Measurements from ENCODE around the gene ENOX1.

Gene ENOX1

DNA sequence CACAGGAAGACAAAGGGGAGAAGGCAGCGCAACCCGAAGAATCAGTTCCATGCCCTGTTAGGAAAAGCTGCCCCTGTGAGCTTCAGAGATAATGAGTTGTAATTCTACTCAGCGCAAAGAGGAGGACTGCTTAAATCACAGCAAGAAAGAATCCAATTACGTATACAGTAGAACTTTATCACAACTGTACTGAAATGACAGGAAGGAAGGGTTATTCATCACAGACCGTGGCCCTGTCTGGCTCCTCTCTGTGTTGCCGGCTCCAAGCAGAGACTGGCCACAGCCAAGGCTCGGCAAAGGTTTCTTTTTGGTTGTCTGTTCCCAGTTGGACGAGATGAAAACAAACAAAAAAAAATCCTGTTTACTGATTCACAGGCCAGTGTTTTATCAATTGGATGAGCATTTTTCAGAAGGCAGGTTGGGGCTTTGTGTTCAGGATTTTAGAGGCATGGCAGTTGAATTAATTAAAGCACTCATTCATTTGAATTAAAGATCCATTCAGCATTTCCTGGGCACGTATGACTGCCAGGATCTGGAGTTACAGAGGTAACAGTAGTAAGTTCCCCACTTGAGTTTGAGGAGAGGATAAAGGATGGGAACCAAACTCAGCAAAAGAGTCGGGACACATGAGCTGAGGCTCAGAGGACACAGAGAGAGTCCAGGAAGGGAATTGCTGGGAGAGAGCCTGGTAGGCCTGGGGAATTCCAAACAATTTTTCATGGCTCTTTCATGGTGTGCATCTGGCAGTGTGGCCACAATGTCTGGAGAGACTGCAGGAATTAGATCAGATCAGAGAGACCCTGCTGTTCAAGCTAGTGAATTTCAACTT is 422.3 kb downstream of the ENOX1 start:
- H3K4me3 ChIP-seq (ENCODE audit: low read depth in 1 of 2, low read length in 2 of 2), result peak overlapping the region in 1 of 2 donors; percentile 32
- no peaks in the 10 kb centered on the region for H3K27me3 ChIP-seq (ENCODE audit: low read depth, low read length)
- H3K27ac ChIP-seq (ENCODE audit: low read length), result peak overlapping the region; percentile 53
- H3K36me3 ChIP-seq (ENCODE audit: control insufficient read depth in 1 of 2, insufficient read depth in 2 of 2, low read length in 2 of 2), result no peaks in the 10 kb centered on the region
- H3K9me3 ChIP-seq (ENCODE audit: control insufficient read depth in 1 of 2, low read length in 2 of 2), result no peaks in the 10 kb centered on the region
- H3K4me1 ChIP-seq (ENCODE audit: control insufficient read depth in 1 of 2, insufficient read depth in 2 of 2, low read length in 2 of 2), result peaks cover 0 to 25% of the 10 kb centered on the region in 2 donors

DNA sequence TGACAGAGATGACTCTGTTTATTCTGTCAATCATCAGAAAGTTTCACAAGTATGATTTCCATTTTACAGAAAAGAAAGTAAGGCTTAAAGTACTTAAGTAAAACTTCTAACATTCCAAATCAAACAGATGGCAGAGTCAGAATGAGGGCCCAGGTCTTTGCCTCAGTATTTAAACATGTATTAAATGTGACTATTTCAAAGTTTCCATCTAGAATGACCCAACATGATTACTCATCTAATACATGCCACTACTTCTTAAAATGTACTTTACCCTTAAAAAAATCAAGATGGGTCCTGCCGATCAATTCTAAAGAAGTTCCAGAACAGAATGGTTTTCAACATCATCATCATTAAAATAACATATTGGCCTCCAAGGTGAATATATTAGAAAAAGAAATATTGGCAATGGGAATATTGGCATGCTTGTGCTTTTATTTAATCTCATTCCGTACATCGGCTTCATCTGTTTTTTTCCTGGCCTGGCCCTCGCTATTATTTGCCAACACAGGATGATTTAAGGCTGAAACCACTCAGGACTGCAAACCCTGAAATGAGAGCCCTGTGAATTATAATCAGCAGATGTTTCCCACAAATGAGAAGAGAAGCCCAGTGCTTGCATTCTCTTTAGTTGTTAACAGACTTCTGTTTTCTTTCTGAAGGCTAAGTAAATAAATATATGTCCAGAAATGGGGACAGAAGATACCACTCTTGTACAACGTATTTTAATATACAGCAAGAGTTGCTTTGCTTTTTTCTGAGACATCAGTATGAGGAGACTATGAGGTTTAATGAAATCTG is 423.4 kb downstream of the ENOX1 start:
- no peaks in the 10 kb centered on the region for H3K27me3 ChIP-seq (ENCODE audit: low read depth, low read length)
- no peaks in the 10 kb centered on the region for H3K9me3 ChIP-seq (ENCODE audit: control insufficient read depth in 1 of 2, low read length in 2 of 2)
- peak overlapping the region; percentile 53 for H3K27ac ChIP-seq (ENCODE audit: low read length)
- peak overlapping the region in 1 of 2 donors; percentile 32 for H3K4me3 ChIP-seq (ENCODE audit: low read depth in 1 of 2, low read length in 2 of 2)
- peaks cover 0 to 23% of the 10 kb centered on the region in 2 donors for H3K4me1 ChIP-seq (ENCODE audit: control insufficient read depth in 1 of 2, insufficient read depth in 2 of 2, low read length in 2 of 2)
- no peaks in the 10 kb centered on the region for H3K36me3 ChIP-seq (ENCODE audit: control insufficient read depth in 1 of 2, insufficient read depth in 2 of 2, low read length in 2 of 2)

DNA sequence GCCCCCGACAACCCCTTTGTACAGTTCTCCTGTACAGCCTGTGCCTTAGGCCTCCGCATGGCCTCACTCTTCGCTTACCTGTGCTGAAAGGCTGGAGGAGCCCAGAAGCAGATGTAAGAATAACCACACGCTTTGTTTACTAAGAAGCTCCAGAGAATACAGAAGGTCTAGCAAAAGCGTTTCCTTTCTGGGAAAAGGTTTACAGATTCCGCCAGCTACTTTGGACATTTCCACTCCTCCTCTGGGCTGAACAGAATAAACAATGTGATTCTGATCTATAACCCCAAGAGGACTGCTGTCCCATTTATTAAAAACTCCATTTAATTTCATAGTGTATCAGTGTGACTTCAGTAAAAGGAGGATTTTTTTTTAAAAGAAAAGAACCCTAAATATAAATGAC is 424.2 kb downstream of the ENOX1 start:
- H3K4me1 ChIP-seq (ENCODE audit: control insufficient read depth in 1 of 2, insufficient read depth in 2 of 2, low read length in 2 of 2), result peaks cover 0 to 18% of the 10 kb centered on the region in 2 donors
- H3K9me3 ChIP-seq (ENCODE audit: control insufficient read depth in 1 of 2, low read length in 2 of 2), result no peaks in the 10 kb centered on the region
- H3K36me3 ChIP-seq (ENCODE audit: control insufficient read depth in 1 of 2, insufficient read depth in 2 of 2, low read length in 2 of 2), result no peaks in the 10 kb centered on the region
- H3K4me3 ChIP-seq (ENCODE audit: low read depth in 1 of 2, low read length in 2 of 2), result no peak overlapping the region
- H3K27me3 ChIP-seq (ENCODE audit: low read depth, low read length), result no peaks in the 10 kb centered on the region
- H3K27ac ChIP-seq (ENCODE audit: low read length), result no peak overlapping the region

DNA sequence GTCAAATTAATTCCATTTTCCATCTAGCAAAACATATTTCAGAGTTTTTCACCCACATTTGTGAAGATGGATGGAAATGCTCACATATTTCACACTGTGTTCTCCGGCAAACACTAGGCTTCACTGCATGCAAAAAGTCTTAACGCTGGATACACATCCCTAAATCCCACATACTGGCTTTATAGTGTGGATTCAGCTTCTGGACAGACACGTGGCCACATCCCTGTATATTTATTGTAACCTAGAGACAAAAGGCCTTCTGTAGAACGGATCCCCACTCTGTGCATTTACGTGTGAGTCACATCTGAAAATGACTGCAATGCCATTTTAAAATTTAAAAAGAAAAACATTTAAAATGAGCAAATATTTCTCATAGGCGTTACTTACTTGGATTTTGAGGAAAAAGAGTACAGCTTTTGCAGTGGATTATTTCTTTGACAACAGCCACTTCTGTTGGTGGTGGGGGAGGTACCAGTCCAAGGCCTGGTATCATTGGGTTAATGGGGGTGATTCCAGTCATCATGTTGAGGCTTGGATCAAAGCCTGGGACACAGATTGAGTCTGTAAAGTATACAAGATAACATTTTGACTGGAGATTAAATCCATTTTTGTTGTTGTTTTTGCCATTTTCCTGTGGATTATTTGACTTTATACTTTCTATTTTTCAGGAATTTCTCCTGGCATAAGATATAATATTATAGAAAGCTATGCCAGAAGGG is 425.7 kb downstream of the ENOX1 start:
- no peaks in the 10 kb centered on the region for H3K27me3 ChIP-seq (ENCODE audit: low read depth, low read length)
- no peak overlapping the region for H3K27ac ChIP-seq (ENCODE audit: low read length)
- peaks cover 0 to 15% of the 10 kb centered on the region in 2 donors for H3K4me1 ChIP-seq (ENCODE audit: control insufficient read depth in 1 of 2, insufficient read depth in 2 of 2, low read length in 2 of 2)
- H3K36me3 ChIP-seq (ENCODE audit: control insufficient read depth in 1 of 2, insufficient read depth in 2 of 2, low read length in 2 of 2), result no peaks in the 10 kb centered on the region
- H3K4me3 ChIP-seq (ENCODE audit: low read depth in 1 of 2, low read length in 2 of 2), result no peak overlapping the region
- H3K9me3 ChIP-seq (ENCODE audit: control insufficient read depth in 1 of 2, low read length in 2 of 2), result no peaks in the 10 kb centered on the region

DNA sequence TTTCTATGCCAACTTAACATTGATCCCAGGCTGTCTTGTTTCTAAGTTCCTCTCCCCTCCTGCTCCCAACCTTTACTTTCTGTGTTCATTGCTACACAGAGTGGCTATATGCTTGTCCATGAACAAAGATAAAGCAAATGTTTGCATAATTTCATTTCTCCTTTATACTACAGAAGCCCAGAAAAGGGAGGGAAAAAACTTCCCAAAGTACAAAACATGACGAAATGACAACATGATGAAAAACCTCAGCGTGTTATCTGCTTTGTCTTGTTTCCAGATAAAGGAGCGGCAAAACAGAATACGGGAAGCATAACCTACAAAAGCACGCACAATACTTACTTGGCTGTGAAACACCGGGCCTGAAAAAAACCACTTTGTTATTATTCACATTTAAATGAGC is 426.6 kb downstream of the ENOX1 start:
- H3K9me3 ChIP-seq (ENCODE audit: control insufficient read depth in 1 of 2, low read length in 2 of 2), result no peaks in the 10 kb centered on the region
- no peak overlapping the region for H3K27ac ChIP-seq (ENCODE audit: low read length)
- peaks cover 0 to 8% of the 10 kb centered on the region in 2 donors for H3K4me1 ChIP-seq (ENCODE audit: control insufficient read depth in 1 of 2, insufficient read depth in 2 of 2, low read length in 2 of 2)
- no peaks in the 10 kb centered on the region for H3K27me3 ChIP-seq (ENCODE audit: low read depth, low read length)
- no peak overlapping the region for H3K4me3 ChIP-seq (ENCODE audit: low read depth in 1 of 2, low read length in 2 of 2)
- H3K36me3 ChIP-seq (ENCODE audit: control insufficient read depth in 1 of 2, insufficient read depth in 2 of 2, low read length in 2 of 2), result no peaks in the 10 kb centered on the region

DNA sequence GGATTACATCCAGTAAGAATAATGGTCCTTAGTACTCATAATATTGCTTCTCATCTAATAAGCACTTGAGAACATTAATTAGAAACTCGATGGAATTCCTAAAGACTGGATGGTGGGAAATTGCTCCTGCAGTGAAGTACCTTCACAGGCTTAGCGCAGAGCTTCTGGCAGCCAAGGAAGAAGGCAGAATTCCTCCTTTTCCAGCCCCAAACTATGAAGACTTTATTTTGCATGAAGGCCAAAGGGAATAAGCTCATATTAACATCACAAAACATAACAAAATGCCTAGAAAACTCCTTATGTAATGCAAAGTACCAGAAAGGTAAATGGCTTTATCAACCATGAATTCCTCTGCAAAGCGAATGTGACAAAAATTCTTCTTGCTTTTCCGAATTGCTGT is 427.2 kb downstream of the ENOX1 start:
- peaks cover 0 to 2% of the 10 kb centered on the region in 2 donors for H3K4me1 ChIP-seq (ENCODE audit: control insufficient read depth in 1 of 2, insufficient read depth in 2 of 2, low read length in 2 of 2)
- H3K36me3 ChIP-seq (ENCODE audit: control insufficient read depth in 1 of 2, insufficient read depth in 2 of 2, low read length in 2 of 2), result no peaks in the 10 kb centered on the region
- no peak overlapping the region for H3K4me3 ChIP-seq (ENCODE audit: low read depth in 1 of 2, low read length in 2 of 2)
- no peak overlapping the region for H3K27ac ChIP-seq (ENCODE audit: low read length)
- H3K27me3 ChIP-seq (ENCODE audit: low read depth, low read length), result no peaks in the 10 kb centered on the region
- no peaks in the 10 kb centered on the region for H3K9me3 ChIP-seq (ENCODE audit: control insufficient read depth in 1 of 2, low read length in 2 of 2)

DNA sequence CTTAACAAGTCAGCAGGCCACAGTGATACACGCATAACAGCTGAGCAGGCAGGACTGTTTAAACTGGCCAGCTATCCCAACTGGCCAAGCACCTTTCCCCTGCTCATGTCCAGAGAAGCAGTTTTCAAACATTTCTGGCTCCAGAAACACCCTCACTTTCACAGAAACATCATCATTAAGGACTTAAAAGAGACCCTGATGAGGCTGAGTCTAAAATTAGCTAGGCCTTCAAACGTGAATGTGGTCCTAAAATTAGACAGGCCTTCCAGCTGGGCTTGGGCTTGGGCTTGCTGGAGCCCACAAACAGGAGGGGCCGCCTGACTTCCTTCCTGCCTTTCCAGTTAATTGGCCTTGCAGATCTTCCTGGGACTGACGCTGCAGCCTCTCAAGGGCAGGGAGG is 429.2 kb downstream of the ENOX1 start:
- Histone ChIP-seq H3K4me1 (ENCODE audit: control insufficient read depth in 1 of 2, insufficient read depth in 2 of 2, low read length in 2 of 2) (no peaks in the 10 kb centered on the region), H3K36me3 (ENCODE audit: control insufficient read depth in 1 of 2, insufficient read depth in 2 of 2, low read length in 2 of 2) (no peaks in the 10 kb centered on the region), H3K27me3 (ENCODE audit: low read depth, low read length) (no peaks in the 10 kb centered on the region), H3K9me3 (ENCODE audit: control insufficient read depth in 1 of 2, low read length in 2 of 2) (no peaks in the 10 kb centered on the region), H3K27ac (ENCODE audit: low read length) (no peak overlapping the region), H3K4me3 (ENCODE audit: low read depth in 1 of 2, low read length in 2 of 2) (no peak overlapping the region)

DNA sequence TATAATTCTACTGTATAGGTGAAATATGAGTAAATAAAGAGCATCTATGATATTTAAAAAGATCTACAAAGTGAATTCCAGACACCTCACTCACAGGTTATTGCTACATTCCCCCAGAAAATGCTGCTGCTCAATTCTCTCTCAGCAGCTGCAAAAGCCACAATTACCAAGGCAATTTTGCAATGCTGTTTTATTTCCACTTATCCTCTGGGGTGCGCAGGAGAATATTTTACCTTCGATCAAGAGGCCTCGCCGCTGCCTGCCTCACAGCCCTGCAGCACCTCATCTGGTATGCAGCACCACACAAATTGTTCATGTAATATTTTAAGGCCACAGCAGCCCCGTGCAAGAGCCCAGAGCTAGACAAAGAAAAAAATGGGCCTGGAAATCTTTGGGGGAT is 430.2 kb downstream of the ENOX1 start:
- no peak overlapping the region for H3K4me3 ChIP-seq (ENCODE audit: low read depth in 1 of 2, low read length in 2 of 2)
- H3K36me3 ChIP-seq (ENCODE audit: control insufficient read depth in 1 of 2, insufficient read depth in 2 of 2, low read length in 2 of 2), result no peaks in the 10 kb centered on the region
- no peaks in the 10 kb centered on the region for H3K4me1 ChIP-seq (ENCODE audit: control insufficient read depth in 1 of 2, insufficient read depth in 2 of 2, low read length in 2 of 2)
- no peaks in the 10 kb centered on the region for H3K9me3 ChIP-seq (ENCODE audit: control insufficient read depth in 1 of 2, low read length in 2 of 2)
- H3K27me3 ChIP-seq (ENCODE audit: low read depth, low read length), result no peaks in the 10 kb centered on the region
- no peak overlapping the region for H3K27ac ChIP-seq (ENCODE audit: low read length)

DNA sequence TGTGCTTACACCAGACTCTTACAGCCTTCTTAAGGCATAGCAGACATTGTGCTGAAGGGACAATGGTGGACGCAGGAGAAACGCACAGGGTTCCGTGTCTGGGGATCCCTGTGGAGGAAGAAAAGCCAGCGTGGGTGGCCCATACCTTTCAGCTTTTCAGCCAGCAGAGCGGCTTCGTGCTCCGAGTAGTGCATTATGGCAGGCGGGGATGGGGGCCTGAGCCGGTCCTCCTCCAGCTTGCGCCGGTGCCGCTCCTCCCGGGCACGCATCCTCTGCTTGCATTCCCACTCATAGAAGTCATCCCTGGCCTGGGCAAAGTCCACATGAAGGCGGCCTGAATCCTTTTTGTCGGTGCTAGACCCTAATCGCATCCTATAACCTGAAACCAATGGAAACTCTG is 431.0 kb downstream of the ENOX1 start:
- H3K9me3 ChIP-seq (ENCODE audit: control insufficient read depth in 1 of 2, low read length in 2 of 2), result no peaks in the 10 kb centered on the region
- no peaks in the 10 kb centered on the region for H3K36me3 ChIP-seq (ENCODE audit: control insufficient read depth in 1 of 2, insufficient read depth in 2 of 2, low read length in 2 of 2)
- H3K27me3 ChIP-seq (ENCODE audit: low read depth, low read length), result no peaks in the 10 kb centered on the region
- H3K4me3 ChIP-seq (ENCODE audit: low read depth in 1 of 2, low read length in 2 of 2), result no peak overlapping the region
- no peak overlapping the region for H3K27ac ChIP-seq (ENCODE audit: low read length)
- H3K4me1 ChIP-seq (ENCODE audit: control insufficient read depth in 1 of 2, insufficient read depth in 2 of 2, low read length in 2 of 2), result no peaks in the 10 kb centered on the region

DNA sequence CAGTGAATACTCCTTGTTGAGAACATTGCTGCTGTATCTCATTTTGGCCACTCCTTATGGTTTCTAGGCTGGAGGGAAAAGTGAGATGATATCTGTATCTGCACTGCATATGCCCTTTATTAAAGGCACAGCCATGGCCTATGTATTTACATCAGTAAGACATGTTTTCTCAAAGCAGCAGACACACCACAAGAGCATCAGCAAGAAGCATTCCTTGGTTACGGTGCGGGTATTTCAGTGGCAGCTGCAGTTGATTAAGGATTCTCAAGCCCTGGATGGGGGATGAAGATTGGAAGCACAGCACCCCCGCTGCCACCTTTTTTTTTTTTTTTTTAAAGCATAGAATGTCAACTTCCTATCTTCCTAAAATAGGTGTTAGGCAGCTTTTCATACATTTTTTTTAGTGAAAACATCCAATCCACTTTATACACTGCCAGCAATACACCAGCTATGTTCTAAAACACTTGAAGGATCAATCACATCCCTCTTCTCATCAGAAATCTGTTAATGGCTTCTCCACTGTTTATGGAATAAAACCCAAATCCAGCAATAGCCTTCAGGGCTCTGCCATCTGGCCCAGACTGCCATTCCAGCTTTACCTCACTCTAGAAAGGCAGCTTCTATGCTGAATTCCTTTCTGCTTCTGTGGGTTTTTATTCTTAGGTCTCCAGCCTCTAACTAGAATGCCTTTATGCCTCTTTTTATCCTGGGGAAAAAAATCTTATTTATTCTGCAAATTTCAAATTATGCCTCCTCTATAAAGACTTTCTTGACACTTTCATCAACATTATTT is 432.4 kb downstream of the ENOX1 start:
- Histone ChIP-seq H3K36me3 (ENCODE audit: control insufficient read depth in 1 of 2, insufficient read depth in 2 of 2, low read length in 2 of 2) (no peaks in the 10 kb centered on the region), H3K4me1 (ENCODE audit: control insufficient read depth in 1 of 2, insufficient read depth in 2 of 2, low read length in 2 of 2) (no peaks in the 10 kb centered on the region), H3K27me3 (ENCODE audit: low read depth, low read length) (no peaks in the 10 kb centered on the region), H3K27ac (ENCODE audit: low read length) (no peak overlapping the region), H3K9me3 (ENCODE audit: control insufficient read depth in 1 of 2, low read length in 2 of 2) (no peaks in the 10 kb centered on the region), H3K4me3 (ENCODE audit: low read depth in 1 of 2, low read length in 2 of 2) (no peak overlapping the region)

All from muscle layer of duodenum (tissue), 2 donors.